Caco-2 (cell line): Measurements from ENCODE around the gene UMPS. TPM values are rescaled to one million over a fixed set of nuclear protein-coding genes. Genes with fewer than 3 reads are reported as not detected.

ENCODE experiments used
- BruUV-seq: library from RNA; stranded (reverse); fragments of 400-500 nt; replicated peaks from 2 replicates; lab custom pipeline; 2021; lab: Mats Ljungman, UMichigan
- CTCF ChIA-PET: fragments of 300-600 bp; sonication (Branson Sonifier 250); formaldehyde crosslinking; loops from one replicate; lab custom pipeline; 2022; ENCODE audit warnings: antibody characterized with exemption; lab: Charles Lee
- POLR2A ChIA-PET: fragments of 300-600 bp; sonication (Branson Sonifier 250); formaldehyde crosslinking; loops from one replicate; lab custom pipeline; 2022; ENCODE audit warnings: antibody characterized with exemption; lab: Charles Lee
- DNase-seq, 2 experiments: peaks; one replicate each; pipeline versions ENCODE4 v3.0.0 to v3.0.0-alpha.2; 2020 to 2022
- H3K27me3 ChIP-seq: replicated peaks from 2 replicates; pipeline ENCODE4 v1.6.0; 2011; ENCODE audit warnings: low read length; ENCODE audit not compliant: control insufficient read depth, insufficient read depth
- H3K36me3 ChIP-seq: 2 replicates; pipeline ENCODE4 v1.5.1; 2011; ENCODE audit warnings: low read length; ENCODE audit not compliant: control insufficient read depth, insufficient read depth
- H3K4me1 ChIP-seq: fragments of 250-450 bp; sonication (Bioruptor Pico); 2 replicates; pipeline ENCODE4 v1.5.1; 2020; ENCODE audit warnings: mild to moderate bottlenecking
- H3K4me3 ChIP-seq: 2 replicates; pipeline ENCODE4 v1.5.1; 2011; ENCODE audit warnings: low read depth, mild to moderate bottlenecking, control low read depth, low read length
- H3K9me3 ChIP-seq: fragments of 250-450 bp; sonication (Bioruptor Pico); 2 replicates; pipeline ENCODE4 v1.5.1; 2020; ENCODE audit warnings: mild to moderate bottlenecking, moderate library complexity
- H3K27ac Mint-ChIP-seq: one replicate; pipeline ENCODE4 v1.8.0; 2022; ENCODE audit warnings: mixed read lengths; ENCODE audit not compliant: unreplicated experiment
- H3K27me3 Mint-ChIP-seq: one replicate; pipeline ENCODE4 v1.8.0; 2022; ENCODE audit warnings: mixed read lengths; ENCODE audit not compliant: insufficient read depth, unreplicated experiment
- H3K36me3 Mint-ChIP-seq: one replicate; pipeline ENCODE4 v1.8.0; 2022; ENCODE audit warnings: mild to moderate bottlenecking, mixed read lengths; ENCODE audit not compliant: insufficient read depth, unreplicated experiment
- H3K4me1 Mint-ChIP-seq: one replicate; pipeline ENCODE4 v1.8.0; 2022; ENCODE audit warnings: low read depth, mixed read lengths; ENCODE audit not compliant: unreplicated experiment
- H3K4me3 Mint-ChIP-seq: one replicate; pipeline ENCODE4 v1.8.0; 2022; ENCODE audit warnings: mild to moderate bottlenecking, moderate library complexity, mixed read lengths; ENCODE audit not compliant: unreplicated experiment
- H3K9me3 Mint-ChIP-seq: one replicate; pipeline ENCODE4 v1.8.0; 2022; ENCODE audit warnings: mixed read lengths; ENCODE audit not compliant: unreplicated experiment
- CTCF ChIP-seq, 2 experiments: fragments of 200-600 bp in 1 of 2; IDR thresholded peaks; 1 replicate in 1 of 2; 2 replicates in 1 of 2; pipeline versions ENCODE4 v1.5.1 to v1.8.0; 2011 to 2022; ENCODE audit warnings: antibody characterized with exemption in 1 of 2, control low read depth in 1 of 2, inconsistent platforms in 1 of 2, low read depth in 1 of 2, low read length in 1 of 2, mild to moderate bottlenecking in 1 of 2, moderate library complexity in 1 of 2; ENCODE audit not compliant: insufficient read depth in 1 of 2, severe bottlenecking in 1 of 2, unreplicated experiment in 1 of 2
- intact Hi-C: fragments of 100-400 bp; cut with micrococcal nuclease; formaldehyde crosslinking; loops from one replicate; pipeline ENCODE4 v1.10.0; 2022; ENCODE audit not compliant: unreplicated experiment
- total RNA-seq: library from RNA; stranded (reverse); gene quantifications from 2 replicates; pipeline ENCODE4 v1.2.3, GENCODE V29; 2022

UMPS gene
- total RNA-seq, 1 experiment from 2014 or later, result 62.9 TPM

DNA sequence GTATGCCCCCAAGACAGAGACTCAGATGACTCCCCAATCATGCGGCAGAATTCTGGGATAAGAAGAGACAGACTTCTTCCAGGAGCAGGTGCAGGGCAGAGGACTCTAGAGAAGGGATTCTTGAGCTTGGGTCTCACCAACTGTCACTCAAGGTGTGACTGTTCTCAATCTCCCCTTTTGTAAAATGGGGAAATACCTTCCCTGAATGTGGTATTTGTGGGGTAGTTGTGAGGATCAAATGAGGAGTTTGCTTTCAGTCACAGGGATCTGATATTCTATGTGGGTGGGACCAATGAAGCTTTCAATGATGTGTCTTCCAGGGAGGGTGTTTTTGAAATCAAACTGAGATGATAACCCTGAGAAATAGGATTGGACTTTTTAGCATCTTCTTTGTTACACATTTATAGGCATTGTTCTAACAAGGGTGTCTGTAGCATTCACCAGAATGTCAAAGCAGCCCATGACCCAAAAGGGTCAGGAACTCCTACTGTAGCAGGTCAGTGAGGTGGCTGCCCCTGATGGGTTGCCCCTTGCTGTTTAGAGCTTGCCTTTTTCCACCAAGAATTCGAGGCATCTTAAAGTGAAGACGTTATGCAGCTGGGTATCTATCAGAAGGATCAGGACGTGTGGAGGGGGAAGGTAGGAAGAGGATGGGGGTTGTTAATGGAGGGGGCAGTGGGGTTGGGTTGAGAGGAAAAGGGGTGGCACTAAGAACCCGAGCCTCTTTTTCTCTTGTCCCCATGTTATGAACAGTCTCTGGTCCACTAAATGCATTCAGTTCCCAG, 28.8 kb downstream of the UMPS start:
- Histone ChIP-seq H3K9me3 (no peaks in the 10 kb centered on the region), H3K4me3 (no peak overlapping the region), H3K36me3 (peaks cover 3% of the 10 kb centered on the region; the same call in 1 of the 2 replicates), H3K4me1 (peaks cover 9% of the 10 kb centered on the region), H3K27me3 (no peaks in the 10 kb centered on the region)
- POLR2A ChIA-PET, result no interaction called here
- intact Hi-C loops, result no loop called here
- no peak overlapping the region for H3K27ac Mint-ChIP-seq
- TF ChIP-seq CTCF (IDR thresholded peaks at IDR 0.05; ENCODE audit: insufficient read depth in 1 of 2, low read depth in 1 of 2, low read length in 1 of 2, severe bottlenecking in 1 of 2, unreplicated experiment in 1 of 2), result no peak
- H3K4me1 Mint-ChIP-seq, result peaks cover 21% of the 10 kb centered on the region
- no peak for DNase-seq
- CTCF ChIA-PET, result interaction anchor here (1.0 to 1.3 kb wide), 2 partner anchors 142 to 199 kb away, joined by 3 read pairs; no protein-coding TSS in a partner anchor
- peaks cover 17% of the 10 kb centered on the region for H3K36me3 Mint-ChIP-seq
- no peaks in the 10 kb centered on the region for H3K27me3 Mint-ChIP-seq
- H3K9me3 Mint-ChIP-seq, result no peaks in the 10 kb centered on the region
- BruUV-seq, result no TSS peak
- H3K4me3 Mint-ChIP-seq, result no peak overlapping the region

DNA sequence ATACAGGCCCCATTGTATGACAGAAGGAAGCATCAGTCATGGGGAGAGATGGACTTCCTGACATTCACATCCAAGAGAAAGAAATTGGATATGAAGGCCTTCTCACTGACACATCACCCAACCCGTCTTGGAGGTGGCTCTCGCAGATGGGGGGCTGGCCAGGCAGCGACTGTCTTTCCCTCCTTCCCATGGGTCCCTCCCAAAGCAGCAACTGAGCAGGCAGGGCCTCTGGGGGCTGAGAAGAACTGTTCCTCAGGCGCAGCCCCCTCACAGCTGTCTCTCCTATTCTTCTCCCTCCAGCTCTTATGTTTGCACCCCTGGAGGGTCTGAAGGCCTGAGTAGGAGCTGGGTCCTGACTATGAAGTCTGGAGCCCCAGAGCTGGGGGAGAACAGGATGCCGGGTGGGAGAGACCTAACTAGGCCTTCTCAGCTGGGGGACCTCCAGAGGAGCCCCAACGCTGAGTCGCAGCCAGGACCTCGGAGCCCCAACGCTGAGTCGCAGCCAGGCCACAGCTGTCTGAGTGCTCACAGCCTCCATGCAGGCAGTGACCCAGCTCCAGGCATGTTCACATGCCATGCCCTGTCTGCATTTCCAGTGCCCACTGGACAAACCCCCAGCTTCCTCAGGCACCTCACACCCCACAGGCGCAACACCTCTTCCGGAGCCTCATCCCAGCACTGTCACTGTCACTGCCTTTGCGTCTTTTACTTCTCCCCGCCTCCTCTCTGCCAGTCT, 29.6 kb downstream of the UMPS start:
- ChIA-PET CTCF (interaction anchor here (1.0 to 1.8 kb wide), 4 partner anchors 26 to 200 kb away, joined by 3 to 26 read pairs (median 6); no protein-coding TSS in a partner anchor), POLR2A (no interaction called here)
- Mint-ChIP-seq H3K36me3 (peaks cover 20% of the 10 kb centered on the region), H3K4me1 (peaks cover 21% of the 10 kb centered on the region), H3K27me3 (no peaks in the 10 kb centered on the region), H3K9me3 (no peaks in the 10 kb centered on the region), H3K27ac (no peak overlapping the region), H3K4me3 (no peak overlapping the region)
- BruUV-seq, result no TSS peak
- Histone ChIP-seq H3K27me3 (no peaks in the 10 kb centered on the region), H3K36me3 (peaks cover 3% of the 10 kb centered on the region; the same call in 1 of the 2 replicates), H3K4me1 (peaks cover 9% of the 10 kb centered on the region), H3K9me3 (no peaks in the 10 kb centered on the region), H3K4me3 (no peak overlapping the region)
- TF ChIP-seq CTCF (IDR thresholded peaks at IDR 0.05; ENCODE audit: insufficient read depth in 1 of 2, low read depth in 1 of 2, low read length in 1 of 2, severe bottlenecking in 1 of 2, unreplicated experiment in 1 of 2), result no peak
- no peak for DNase-seq
- intact Hi-C loops, result loop anchor here (5.0 kb wide), 5 partner anchors 77 to 822 kb away; partner anchors contain the start of gene ITGB5

- H3K36me3 ChIP-seq, result peaks cover 5% of the 10 kb centered on the region
- no peaks in the 10 kb centered on the region for H3K27me3 ChIP-seq
- Mint-ChIP-seq H3K36me3 (peaks cover 20% of the 10 kb centered on the region), H3K4me3 (no peak overlapping the region), H3K27ac (no peak overlapping the region), H3K27me3 (no peaks in the 10 kb centered on the region), H3K9me3 (no peaks in the 10 kb centered on the region), H3K4me1 (peaks cover 21% of the 10 kb centered on the region)
- no TSS peak for BruUV-seq
- CTCF ChIA-PET, result interaction anchor here (0.6 to 1.8 kb wide), 12 partner anchors 12 to 226 kb away, joined by 3 to 26 read pairs (median 4); partner anchors contain the start of gene ITGB5
- peaks cover 9% of the 10 kb centered on the region for H3K4me1 ChIP-seq
- TF ChIP-seq CTCF (IDR thresholded peaks at IDR 0.05; ENCODE audit: insufficient read depth in 1 of 2, low read depth in 1 of 2, low read length in 1 of 2, severe bottlenecking in 1 of 2, unreplicated experiment in 1 of 2), result no peak
- no peak overlapping the region for H3K4me3 ChIP-seq
- POLR2A ChIA-PET, result interaction anchor here (0.7 kb wide), 1 partner anchor 127 kb away, joined by 6 read pairs; the partner anchor contains the start of gene ITGB5
- DNase-seq, result no peak
- intact Hi-C loops, result loop anchor here (5.0 kb wide), 5 partner anchors 77 to 822 kb away; partner anchors contain the start of gene ITGB5
- no peaks in the 10 kb centered on the region for H3K9me3 ChIP-seq
Observed at GRCh38 chr3:124760601-124761000, 30.3 kb downstream of the UMPS start.
